ENCODE results near the gene HEYL.
A peak's percentile ranks its signal among the peaks of the same experiment; 100 is the strongest.

The HEYL gene

GRCh38 chr1:39639305-39640130 is at the start of gene HEYL:
TSS of gene HEYL (minus strand) at chr1:39639643. CDS start at chr1:39639625, 18 bp downstream.
- DNase-seq (ENCODE audit: low spot score), result peak; percentile 77

GRCh38 chr1:39689214-39689613 is 49.8 kb upstream of the HEYL start:
- DNase-seq (ENCODE audit: low spot score), result no peak

GRCh38 chr1:39688706-39689105 is 49.3 kb upstream of the HEYL start:
- no peak for DNase-seq (ENCODE audit: low spot score)

GRCh38 chr1:39687243-39687642 is 47.8 kb upstream of the HEYL start:
- DNase-seq (ENCODE audit: low spot score), result no peak

GRCh38 chr1:39685071-39685470 is 45.6 kb upstream of the HEYL start:
- no peak for DNase-seq (ENCODE audit: low spot score)

GRCh38 chr1:39684313-39684664 is 44.8 kb upstream of the HEYL start:
- DNase-seq (ENCODE audit: low spot score), result no peak

GRCh38 chr1:39683591-39684312 is 44.3 kb upstream of the HEYL start:
- no peak for DNase-seq (ENCODE audit: low spot score)

- no peak for DNase-seq (ENCODE audit: low spot score)
These were observed 42.6 kb upstream of the HEYL start for GRCh38 chr1:39681999-39682398.

- DNase-seq (ENCODE audit: low spot score), result no peak
These were observed 41.9 kb upstream of the HEYL start for GRCh38 chr1:39681294-39681693.

GRCh38 chr1:39680751-39681150 is 41.3 kb upstream of the HEYL start:
- no peak for DNase-seq (ENCODE audit: low spot score)

GRCh38 chr1:39679821-39680220 is 40.4 kb upstream of the HEYL start:
- DNase-seq (ENCODE audit: low spot score), result no peak

- DNase-seq (ENCODE audit: low spot score), result no peak
These were observed 39.4 kb upstream of the HEYL start for GRCh38 chr1:39678889-39679288.

GRCh38 chr1:39677645-39678044 is 38.2 kb upstream of the HEYL start:
- DNase-seq (ENCODE audit: low spot score), result no peak

- no peak for DNase-seq (ENCODE audit: low spot score)
These were observed 37.6 kb upstream of the HEYL start for GRCh38 chr1:39676948-39677548.

GRCh38 chr1:39675220-39675619 is 35.8 kb upstream of the HEYL start:
- no peak for DNase-seq (ENCODE audit: low spot score)

GRCh38 chr1:39673215-39673614 is 33.8 kb upstream of the HEYL start:
- no peak for DNase-seq (ENCODE audit: low spot score)

GRCh38 chr1:39672551-39672947 is 33.1 kb upstream of the HEYL start:
- DNase-seq (ENCODE audit: low spot score), result no peak

GRCh38 chr1:39671793-39672550 is 32.5 kb upstream of the HEYL start, which contains the start of gene NT5C1A:
TSS of gene NT5C1A (minus strand) at chr1:39672107. CDS start at chr1:39672038, 69 bp downstream.
- peak; percentile 62 for DNase-seq (ENCODE audit: low spot score)

- peak; percentile 42 for DNase-seq (ENCODE audit: low spot score)
These were observed 32.0 kb upstream of the HEYL start for GRCh38 chr1:39671433-39671792.

- DNase-seq (ENCODE audit: low spot score), result no peak
These were observed 31.2 kb upstream of the HEYL start for GRCh38 chr1:39670689-39671088.

GRCh38 chr1:39668894-39669293 is 29.5 kb upstream of the HEYL start:
- no peak for DNase-seq (ENCODE audit: low spot score)

- DNase-seq (ENCODE audit: low spot score), result no peak
These were observed 28.7 kb upstream of the HEYL start for GRCh38 chr1:39668111-39668510.

All from AG20443 (cell line).